ENCODE data around the gene MXD1. TPM values are rescaled to one million over a fixed set of nuclear protein-coding genes. Genes with fewer than 3 reads are reported as not detected.

MXD1 gene
- total and polyA plus RNA-seq, 2 donors (not counting 3 experiments of a cell fraction or from before 2014, with no cell fraction given), result 6.7 to 10.6 TPM

- TF ChIP-seq POLR2AphosphoS5 (IDR thresholded peaks at IDR 0.05; ENCODE audit: insufficient read depth, low read depth, low read length), result no peak
- no peak for TF ChIP-seq EZH2 (IDR thresholded peaks at IDR 0.05; ENCODE audit: borderline replicate concordance, low read depth, low read length, severe bottlenecking)
- no peak for TF ChIP-seq POLR2A (IDR thresholded peaks at IDR 0.05; ENCODE audit: low read depth, low read length)
- TF ChIP-seq CTCF (IDR thresholded peaks at IDR 0.05; ENCODE audit: extremely low read depth in 1 of 2, insufficient read depth in 1 of 2, low read depth in 1 of 2, low read length in 2 of 2), result no peak
- TF ChIP-seq MYC (IDR thresholded peaks at IDR 0.05; ENCODE audit: low read depth, low read length), result no peak
- TF ChIP-seq GATA2 (IDR thresholded peaks at IDR 0.05; ENCODE audit: insufficient read depth, insufficient read length, low read depth, low read length), result no peak
- TF ChIP-seq MAX (IDR thresholded peaks at IDR 0.05; ENCODE audit: insufficient read depth, insufficient read length), result no peak
- no peak for TF ChIP-seq FOS (IDR thresholded peaks at IDR 0.05; ENCODE audit: borderline replicate concordance, insufficient read depth, low read length)
- TF ChIP-seq JUN (IDR thresholded peaks at IDR 0.05; ENCODE audit: borderline replicate concordance, insufficient read depth, insufficient read length, low read depth), result no peak
- POLR2A ChIA-PET, result no interaction called here
- intact Hi-C loops (cut with micrococcal nuclease), result no loop called here
These were observed 74.7 kb downstream of the MXD1 start for GRCh38 chr2:69989441-69990105.

More at GRCh38 chr2:69989441-69990105, 74.7 kb downstream of the MXD1 start:
- Histone ChIP-seq H2AFZ (ENCODE audit: low read depth, low read length) (no peak overlapping the region), H4K20me1 (replicated peaks; ENCODE audit: control insufficient read depth, extremely low read depth, insufficient read depth, low read length) (no peaks in the 10 kb centered on the region), H3K9me1 (replicated peaks; ENCODE audit: control insufficient read depth, extremely low read depth, insufficient read depth, low read length) (no peaks in the 10 kb centered on the region), H3K79me2 (ENCODE audit: control insufficient read depth, insufficient read depth, low read length) (no peaks in the 10 kb centered on the region), H3K27ac (ENCODE audit: insufficient read depth, low read depth, low read length) (no peak overlapping the region), H3K4me3 (replicated peaks in 1 of 3; ENCODE audit: insufficient read depth in 1 of 3, low read depth in 1 of 3, low read length in 3 of 3) (no peak overlapping the region), H3K9me3 (replicated peaks; ENCODE audit: control insufficient read depth, insufficient read depth, low read length) (no peaks in the 10 kb centered on the region), H3K27me3 (ENCODE audit: control insufficient read depth in 2 of 2, insufficient read depth in 2 of 2, low read length in 2 of 2) (no peaks in the 10 kb centered on the region), H3K36me3 (ENCODE audit: control insufficient read depth in 2 of 2, extremely low read depth in 1 of 2, insufficient read depth in 2 of 2, low read length in 2 of 2) (no peaks in the 10 kb centered on the region), H3K4me2 (ENCODE audit: insufficient read depth, low read length) (no peak overlapping the region), H3K9ac (replicated peaks; ENCODE audit: extremely low read depth, insufficient read depth, low read length) (no peak overlapping the region), H3K4me1 (ENCODE audit: control insufficient read depth, extremely low read depth, insufficient read depth, low read length) (no peaks in the 10 kb centered on the region)
- CTCF ChIA-PET, result no interaction called here
- FAIRE-seq, result no peak
- dilution Hi-C loops (cut with MboI; ENCODE audit: extremely low pct_ligation_motif_present, low sequenced_read_pairs), result no loop called here
- DNase-seq (ENCODE audit: low read depth, low spot score), result no peak
- no TSS peak for BruUV-seq (replicated peaks)

Small RNA genes lying within 50 kb of the gene (small RNA-seq; reads per million reads assigned to genes)
- gene RPL23AP92 (ENCODE audit: insufficient read depth, insufficient read length, low read depth, low replicate concordance), result not detected

Other genes with a start within 250 kb of the MXD1 start
- 70.8 and 79.6 TPM in 2 replicates for gene ANXA4, start 173.0 kb upstream of the MXD1 start, total RNA-seq
- gene ANXA4, start 173.0 kb upstream of the MXD1 start, polyA plus RNA-seq, result 29.4 and 42.2 TPM in 2 replicates
- 13.0 and 14.6 TPM in 2 replicates for gene GMCL1, start 85.4 kb upstream of the MXD1 start, total RNA-seq
- gene GMCL1, start 85.4 kb upstream of the MXD1 start, polyA plus RNA-seq, result 3.8 and 4.2 TPM in 2 replicates
- gene SNRNP27, start 21.2 kb upstream of the MXD1 start, total RNA-seq, result 43.2 and 50.6 TPM in 2 replicates
- 9.1 and 12.7 TPM in 2 replicates for gene SNRNP27, start 21.2 kb upstream of the MXD1 start, polyA plus RNA-seq
- 0.15 and 0.48 TPM in 2 replicates for gene ASPRV1, start 46.5 kb downstream of the MXD1 start, total RNA-seq
- 0.19 and 0.22 TPM in 2 replicates for gene ASPRV1, start 46.5 kb downstream of the MXD1 start, polyA plus RNA-seq
- 342 and 360 TPM in 2 replicates for gene PCBP1, start 172.4 kb downstream of the MXD1 start, total RNA-seq
- 181 and 196 TPM in 2 replicates for gene PCBP1, start 172.4 kb downstream of the MXD1 start, polyA plus RNA-seq

Measured in endothelial cell of umbilical vein (primary cell).